Measurements from ENCODE around the gene GPSM1.

GPSM1 gene

GRCh38 chr9:136306211-136307208, 20.8 kb upstream of the GPSM1 start:
- Histone ChIP-seq H3K4me1 (ENCODE audit: insufficient read depth, low read length) (no peaks in the 10 kb centered on the region; the same call in 1 of the 2 replicates), H3K9me3 (ENCODE audit: control insufficient read depth, insufficient read depth, low read length) (no peaks in the 10 kb centered on the region), H3K9ac (ENCODE audit: low read depth, low read length) (no peak overlapping the region), H3K36me3 (ENCODE audit: insufficient read depth, low read length) (no peaks in the 10 kb centered on the region)

- no peaks in the 10 kb centered on the region for H3K9me3 ChIP-seq (ENCODE audit: control insufficient read depth, insufficient read depth, low read length)
- H3K36me3 ChIP-seq (ENCODE audit: insufficient read depth, low read length) = no peaks in the 10 kb centered on the region
- H3K9ac ChIP-seq (ENCODE audit: low read depth, low read length) = no peak overlapping the region
- no peaks in the 10 kb centered on the region; the same call in 1 of the 2 replicates for H3K4me1 ChIP-seq (ENCODE audit: insufficient read depth, low read length)
Observed at GRCh38 chr9:136307215-136307750, 20.1 kb upstream of the GPSM1 start.

DNA sequence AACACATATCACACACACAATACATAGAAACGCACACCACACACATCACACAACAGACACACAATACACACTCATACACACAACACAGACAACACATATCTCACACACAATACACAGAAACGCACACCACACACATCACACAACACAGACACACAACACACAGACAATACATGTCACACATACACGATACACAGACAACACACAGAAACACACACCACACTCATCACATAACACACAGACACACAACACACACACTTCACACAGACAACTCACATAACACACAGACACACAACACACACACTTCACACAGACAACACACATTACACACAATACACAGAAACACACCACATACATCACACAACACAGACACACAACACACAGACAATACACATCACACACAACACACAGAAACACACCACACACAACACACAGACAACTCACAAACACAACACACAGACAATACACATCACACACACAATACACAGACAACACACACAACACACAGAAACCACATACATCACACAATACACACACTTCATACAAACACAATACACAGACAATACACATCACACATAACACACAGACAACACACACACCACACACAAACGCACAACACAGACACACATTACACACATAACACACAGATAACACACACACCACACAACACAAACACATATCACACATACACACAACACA, 19.2 kb upstream of the GPSM1 start:
- H3K4me1 ChIP-seq (ENCODE audit: insufficient read depth, low read length) = no peaks in the 10 kb centered on the region; the same call in 1 of the 2 replicates
- no peak overlapping the region for H3K9ac ChIP-seq (ENCODE audit: low read depth, low read length)
- no peaks in the 10 kb centered on the region for H3K36me3 ChIP-seq (ENCODE audit: insufficient read depth, low read length)
- H3K9me3 ChIP-seq (ENCODE audit: control insufficient read depth, insufficient read depth, low read length) = no peaks in the 10 kb centered on the region

- no peaks in the 10 kb centered on the region; the same call in 1 of the 2 replicates for H3K4me1 ChIP-seq (ENCODE audit: insufficient read depth, low read length)
- no peaks in the 10 kb centered on the region for H3K9me3 ChIP-seq (ENCODE audit: control insufficient read depth, insufficient read depth, low read length)
- H3K36me3 ChIP-seq (ENCODE audit: insufficient read depth, low read length) = no peaks in the 10 kb centered on the region
- no peak overlapping the region; the same call in 1 of the 2 replicates for H3K9ac ChIP-seq (ENCODE audit: low read depth, low read length)
Observed at GRCh38 chr9:136308702-136309053, 18.7 kb upstream of the GPSM1 start.

DNA sequence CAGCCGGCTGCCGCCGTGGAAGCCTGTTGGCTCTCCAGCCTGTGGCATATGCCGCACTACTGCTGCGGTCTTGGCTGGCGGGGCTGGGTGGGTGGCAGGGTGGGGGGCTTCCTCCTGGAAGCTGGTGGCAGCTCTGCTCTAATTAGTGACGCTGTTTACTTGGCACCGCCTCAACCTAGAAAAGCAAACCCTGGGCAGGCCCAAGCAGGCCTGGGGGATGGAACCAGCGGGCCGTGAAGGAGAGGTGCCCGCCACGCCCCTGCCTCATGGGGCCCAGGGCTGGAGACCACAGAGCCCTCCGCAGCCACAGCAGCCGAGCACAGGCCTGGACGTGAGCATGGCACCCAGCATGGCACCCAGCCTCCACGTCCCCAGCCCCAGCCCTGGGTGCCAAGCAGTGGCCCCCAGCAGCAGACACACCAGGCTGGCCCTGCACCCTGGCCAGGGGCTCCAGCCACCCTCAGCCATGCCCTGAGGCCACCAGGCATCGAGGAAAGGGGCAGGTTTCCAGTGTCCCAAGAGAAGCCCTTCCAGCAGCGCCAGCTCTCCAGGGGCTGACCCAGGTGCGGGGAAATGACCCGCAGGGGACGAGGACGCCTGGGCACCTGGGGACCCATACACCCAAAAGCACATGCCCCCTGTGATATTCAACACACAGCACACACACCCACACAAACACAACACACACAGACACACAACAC, 18.1 kb upstream of the GPSM1 start:
- no peaks in the 10 kb centered on the region; the same call in 1 of the 2 replicates for H3K4me1 ChIP-seq (ENCODE audit: insufficient read depth, low read length)
- no peaks in the 10 kb centered on the region for H3K36me3 ChIP-seq (ENCODE audit: insufficient read depth, low read length)
- no peaks in the 10 kb centered on the region for H3K9me3 ChIP-seq (ENCODE audit: control insufficient read depth, insufficient read depth, low read length)
- H3K9ac ChIP-seq (ENCODE audit: low read depth, low read length) = no peak overlapping the region

- no peaks in the 10 kb centered on the region; the same call in 1 of the 2 replicates for H3K4me1 ChIP-seq (ENCODE audit: insufficient read depth, low read length)
- no peaks in the 10 kb centered on the region for H3K36me3 ChIP-seq (ENCODE audit: insufficient read depth, low read length)
Observed at GRCh38 chr9:136309806-136310220, 17.5 kb upstream of the GPSM1 start.

DNA sequence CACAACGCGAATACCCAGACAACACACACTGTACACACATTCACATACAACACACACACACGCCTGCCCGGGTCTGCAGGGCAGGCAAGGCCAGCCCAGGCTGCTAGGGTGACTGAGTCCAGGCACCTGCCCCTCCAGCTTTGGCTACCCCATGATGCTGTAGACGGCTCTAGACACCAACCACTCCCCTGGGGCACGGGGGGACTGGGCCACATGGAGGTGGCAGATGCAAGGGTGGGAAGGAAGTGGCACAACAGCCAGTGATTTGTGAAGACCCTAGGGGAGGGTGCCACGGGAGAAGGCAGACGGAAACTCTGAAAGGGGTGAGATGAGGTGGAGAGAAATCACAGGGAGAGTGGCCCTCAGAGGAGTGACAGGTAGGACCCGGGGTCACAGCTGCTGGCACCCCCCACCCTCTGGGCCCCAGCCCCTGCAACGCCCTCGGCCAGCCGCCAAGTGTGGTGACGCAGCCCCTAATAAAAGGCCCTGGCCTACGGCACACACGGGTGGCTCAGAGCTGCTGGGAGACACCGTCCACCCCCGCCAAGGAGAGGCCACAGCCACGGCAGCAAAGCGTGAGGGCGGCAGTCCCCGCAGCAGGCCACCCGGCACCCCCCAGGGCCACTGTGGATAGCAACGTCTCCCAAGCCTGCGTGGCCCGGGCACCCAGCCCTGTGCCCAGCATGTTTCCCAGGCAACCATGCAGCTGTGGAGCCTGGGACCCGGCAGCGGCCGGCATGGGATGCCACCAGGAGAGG, 16.9 kb upstream of the GPSM1 start:
- H3K9me3 ChIP-seq (ENCODE audit: control insufficient read depth, insufficient read depth, low read length) = no peaks in the 10 kb centered on the region; the same call in 1 of the 2 replicates
- no peaks in the 10 kb centered on the region for H3K36me3 ChIP-seq (ENCODE audit: insufficient read depth, low read length)
- no peak overlapping the region for H3K9ac ChIP-seq (ENCODE audit: low read depth, low read length)
- no peaks in the 10 kb centered on the region; the same call in 1 of the 2 replicates for H3K4me1 ChIP-seq (ENCODE audit: insufficient read depth, low read length)

More at GRCh38 chr9:136309806-136310220, 17.5 kb upstream of the GPSM1 start:
- H3K9ac ChIP-seq (ENCODE audit: low read depth, low read length) = no peak overlapping the region
- H3K9me3 ChIP-seq (ENCODE audit: control insufficient read depth, insufficient read depth, low read length) = no peaks in the 10 kb centered on the region; the same call in 1 of the 2 replicates

DNA sequence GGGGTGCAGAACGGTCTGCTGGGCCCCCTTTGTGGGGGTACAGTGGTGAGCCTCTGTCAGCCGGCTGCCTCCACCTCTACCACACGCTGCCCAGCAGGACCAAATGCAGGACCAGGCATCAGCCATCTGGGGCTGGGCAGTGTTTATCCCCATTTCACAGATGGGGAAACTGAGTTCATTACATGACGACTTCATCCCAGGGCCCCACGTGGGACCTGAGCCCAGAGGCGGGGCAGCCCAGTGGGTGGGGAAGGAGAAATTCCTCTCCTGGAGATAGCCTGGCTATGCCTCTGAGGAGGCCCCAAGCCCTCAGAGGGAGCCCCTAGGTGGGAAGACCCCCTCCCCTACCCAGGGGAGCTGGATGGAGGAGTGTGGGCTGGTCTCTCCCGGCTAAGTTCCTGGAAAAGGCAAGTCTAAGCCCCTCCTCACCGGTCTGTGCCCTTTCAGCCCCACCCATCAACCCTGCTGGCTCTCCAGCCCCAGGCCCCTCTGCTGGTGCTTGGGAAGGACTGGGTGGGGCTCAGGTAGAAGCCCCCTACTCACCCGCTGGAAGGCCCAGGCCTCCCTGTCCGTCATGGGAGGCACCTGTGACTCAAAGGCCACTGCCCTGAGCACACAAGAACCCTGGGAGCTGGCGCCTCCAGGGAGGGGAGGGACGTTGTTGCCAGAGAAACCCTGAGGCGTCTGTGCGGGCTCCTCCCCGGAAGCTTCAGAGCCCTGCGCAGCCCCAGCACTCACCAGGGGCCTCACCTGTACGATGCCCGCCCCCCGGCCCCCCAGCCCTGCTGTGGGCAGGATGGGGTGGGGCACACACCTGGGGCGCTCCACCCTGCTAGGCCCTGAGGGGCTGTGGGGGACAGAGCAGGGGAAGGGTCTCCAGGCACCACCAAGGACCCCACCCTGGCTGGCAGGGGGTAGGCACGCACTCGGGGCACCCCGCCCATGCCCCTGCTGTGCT, 16.0 kb upstream of the GPSM1 start:
- Histone ChIP-seq H3K9ac (ENCODE audit: low read depth, low read length) (no peak overlapping the region), H3K4me1 (ENCODE audit: insufficient read depth, low read length) (no peaks in the 10 kb centered on the region; the same call in 1 of the 2 replicates), H3K36me3 (ENCODE audit: insufficient read depth, low read length) (no peaks in the 10 kb centered on the region), H3K9me3 (ENCODE audit: control insufficient read depth, insufficient read depth, low read length) (no peaks in the 10 kb centered on the region; the same call in 1 of the 2 replicates)

- Histone ChIP-seq H3K9me3 (ENCODE audit: control insufficient read depth, insufficient read depth, low read length) (no peaks in the 10 kb centered on the region; the same call in 1 of the 2 replicates), H3K4me1 (ENCODE audit: insufficient read depth, low read length) (no peaks in the 10 kb centered on the region; the same call in 1 of the 2 replicates), H3K36me3 (ENCODE audit: insufficient read depth, low read length) (no peaks in the 10 kb centered on the region), H3K9ac (ENCODE audit: low read depth, low read length) (no peak overlapping the region)
Observed at GRCh38 chr9:136312009-136312375, 15.3 kb upstream of the GPSM1 start.

- H3K4me1 ChIP-seq (ENCODE audit: insufficient read depth, low read length) = no peaks in the 10 kb centered on the region; the same call in 1 of the 2 replicates
- H3K9ac ChIP-seq (ENCODE audit: low read depth, low read length) = no peak overlapping the region
- H3K9me3 ChIP-seq (ENCODE audit: control insufficient read depth, insufficient read depth, low read length) = no peaks in the 10 kb centered on the region; the same call in 1 of the 2 replicates
- no peaks in the 10 kb centered on the region for H3K36me3 ChIP-seq (ENCODE audit: insufficient read depth, low read length)
Observed at GRCh38 chr9:136312436-136312835, 14.9 kb upstream of the GPSM1 start.

DNA sequence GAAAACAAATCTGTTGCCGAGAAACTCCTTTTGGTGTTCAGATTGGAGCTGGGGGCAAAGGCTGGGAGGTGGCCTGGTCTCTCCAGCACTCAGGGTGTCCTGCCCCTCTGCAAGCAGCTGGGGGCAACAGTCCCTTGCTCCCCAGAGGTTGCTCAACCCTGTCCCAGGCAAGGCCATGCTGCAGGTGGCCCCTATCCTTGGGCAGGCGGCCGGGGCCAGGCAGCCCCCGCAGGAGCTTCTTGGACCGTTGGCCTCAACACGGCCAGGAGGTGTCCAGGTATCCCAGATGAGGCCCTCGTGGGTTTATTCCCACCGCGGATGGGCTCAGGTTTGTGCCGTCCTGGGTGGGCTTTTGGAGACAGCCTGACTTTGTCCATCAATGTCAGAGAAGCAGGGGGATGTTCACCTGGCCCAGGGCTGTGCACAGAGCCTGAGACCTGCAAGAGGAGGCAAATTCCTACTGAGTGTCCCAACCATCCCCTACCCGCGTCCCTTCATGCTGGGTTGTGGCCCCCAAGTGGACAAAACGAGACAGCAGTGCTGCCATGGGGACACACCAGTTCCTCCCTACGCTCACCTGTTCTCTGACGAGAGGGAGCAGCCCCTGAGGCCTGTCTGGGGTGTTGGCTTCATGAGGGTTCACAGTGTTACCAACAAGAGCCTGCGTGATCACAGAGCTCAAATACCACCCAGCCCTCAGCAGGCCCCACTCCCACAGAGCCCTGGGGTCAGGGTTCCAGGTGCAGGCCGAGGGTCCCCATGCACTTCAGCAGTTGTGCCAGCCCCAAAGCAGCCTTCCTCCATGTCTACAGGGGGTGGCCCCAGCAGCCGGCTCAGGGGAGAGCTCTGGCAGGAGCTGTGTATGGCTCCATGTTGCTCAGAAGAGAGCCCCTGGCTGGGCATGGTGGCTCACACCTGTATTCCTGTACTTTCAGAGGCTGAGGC, 14.0 kb upstream of the GPSM1 start:
- no peaks in the 10 kb centered on the region; the same call in 1 of the 2 replicates for H3K9me3 ChIP-seq (ENCODE audit: control insufficient read depth, insufficient read depth, low read length)
- no peaks in the 10 kb centered on the region for H3K36me3 ChIP-seq (ENCODE audit: insufficient read depth, low read length)
- no peak overlapping the region for H3K9ac ChIP-seq (ENCODE audit: low read depth, low read length)
- H3K4me1 ChIP-seq (ENCODE audit: insufficient read depth, low read length) = no peaks in the 10 kb centered on the region; the same call in 1 of the 2 replicates

GRCh38 chr9:136314056-136314416, 13.3 kb upstream of the GPSM1 start:
- Histone ChIP-seq H3K4me1 (ENCODE audit: insufficient read depth, low read length) (no peaks in the 10 kb centered on the region; the same call in 1 of the 2 replicates), H3K36me3 (ENCODE audit: insufficient read depth, low read length) (no peaks in the 10 kb centered on the region), H3K9ac (ENCODE audit: low read depth, low read length) (no peak overlapping the region), H3K9me3 (ENCODE audit: control insufficient read depth, insufficient read depth, low read length) (no peaks in the 10 kb centered on the region; the same call in 1 of the 2 replicates)
